Sigmoid colon (tissue), 3 donors: ENCODE results near the gene CASKIN2.

Experiments used
- CTCF ChIP-seq, 4 experiments: fragments of 450-650 bp in 3 of 4; fragments of 200-600 bp in 1 of 4; IDR thresholded peaks; one replicate each; pipeline ENCODE4 v1.5.1; 2016 to 2019; ENCODE audit warnings: antibody characterized with exemption in 4 of 4, mild to moderate bottlenecking in 3 of 4, moderate library complexity in 2 of 4
- POLR2A ChIP-seq, 2 donors: fragments of 450-650 bp; IDR thresholded peaks; one replicate each; pipeline ENCODE4 v1.6.1; 2016; ENCODE audit warnings: antibody characterized with exemption in 2 of 2, mild to moderate bottlenecking in 2 of 2, moderate library complexity in 2 of 2

- no peak for TF ChIP-seq CTCF (IDR thresholded peaks at IDR 0.05)
- no peak for TF ChIP-seq POLR2A (IDR thresholded peaks at IDR 0.05)
Observed at GRCh38 chr17:75518983-75519537, 3.7 kb upstream of the CASKIN2 start.
